HCT116 (cell line): ENCODE measurements around the gene AXIN2.

ENCODE experiments used
- CEBPB ChIP-seq: IDR thresholded peaks from 2 replicates; pipeline ENCODE4 v1.6.1; 2012; ENCODE audit warnings: low read depth
- EZH2 ChIP-seq: fragments of 200-600 bp; sonication (generic); IDR thresholded peaks from 2 replicates; pipeline ENCODE4 v1.6.1; 2017; ENCODE audit warnings: antibody characterized with exemption, mixed run types
- JUND ChIP-seq: IDR thresholded peaks from 2 replicates; pipeline ENCODE4 v1.6.1; 2012
- POLR2A ChIP-seq: IDR thresholded peaks from 2 replicates; pipeline ENCODE4 v1.7.0; 2011; ENCODE audit warnings: borderline replicate concordance; ENCODE audit not compliant: insufficient read depth, insufficient read length; ENCODE audit errors: extremely low read depth
- RAD21 ChIP-seq: IDR thresholded peaks from 2 replicates; pipeline ENCODE4 v1.6.1; 2012; ENCODE audit warnings: low read depth, mild to moderate bottlenecking
- TF ChIP-seq, protein P1 (sequence below), 3 experiments: fragments of 200-600 bp in 1 of 3; sonication (generic) in 1 of 3; IDR thresholded peaks in 2 of 3; conservative IDR thresholded peaks in 1 of 3; 2 replicates each; pipeline ENCODE4 v1.5.1; 2012 to 2017; ENCODE audit warnings: low read depth in 2 of 3, low read length in 2 of 3, antibody characterized with exemption in 1 of 3, borderline replicate concordance in 1 of 3, control low read depth in 1 of 3, mild to moderate bottlenecking in 1 of 3, mixed read lengths in 1 of 3, mixed run types in 1 of 3, moderate library complexity in 1 of 3; ENCODE audit not compliant: insufficient read depth in 1 of 3
- TF ChIP-seq, protein P2 (sequence below): IDR thresholded peaks from 2 replicates; pipeline ENCODE4 v1.6.1; 2011; ENCODE audit warnings: mild to moderate bottlenecking, low read length, moderate library complexity; ENCODE audit not compliant: insufficient replicate concordance; ENCODE audit errors: extremely low read depth
- TF ChIP-seq, protein P3 (sequence below): IDR thresholded peaks from 2 replicates; pipeline ENCODE4 v1.6.1; 2012

DNA sequence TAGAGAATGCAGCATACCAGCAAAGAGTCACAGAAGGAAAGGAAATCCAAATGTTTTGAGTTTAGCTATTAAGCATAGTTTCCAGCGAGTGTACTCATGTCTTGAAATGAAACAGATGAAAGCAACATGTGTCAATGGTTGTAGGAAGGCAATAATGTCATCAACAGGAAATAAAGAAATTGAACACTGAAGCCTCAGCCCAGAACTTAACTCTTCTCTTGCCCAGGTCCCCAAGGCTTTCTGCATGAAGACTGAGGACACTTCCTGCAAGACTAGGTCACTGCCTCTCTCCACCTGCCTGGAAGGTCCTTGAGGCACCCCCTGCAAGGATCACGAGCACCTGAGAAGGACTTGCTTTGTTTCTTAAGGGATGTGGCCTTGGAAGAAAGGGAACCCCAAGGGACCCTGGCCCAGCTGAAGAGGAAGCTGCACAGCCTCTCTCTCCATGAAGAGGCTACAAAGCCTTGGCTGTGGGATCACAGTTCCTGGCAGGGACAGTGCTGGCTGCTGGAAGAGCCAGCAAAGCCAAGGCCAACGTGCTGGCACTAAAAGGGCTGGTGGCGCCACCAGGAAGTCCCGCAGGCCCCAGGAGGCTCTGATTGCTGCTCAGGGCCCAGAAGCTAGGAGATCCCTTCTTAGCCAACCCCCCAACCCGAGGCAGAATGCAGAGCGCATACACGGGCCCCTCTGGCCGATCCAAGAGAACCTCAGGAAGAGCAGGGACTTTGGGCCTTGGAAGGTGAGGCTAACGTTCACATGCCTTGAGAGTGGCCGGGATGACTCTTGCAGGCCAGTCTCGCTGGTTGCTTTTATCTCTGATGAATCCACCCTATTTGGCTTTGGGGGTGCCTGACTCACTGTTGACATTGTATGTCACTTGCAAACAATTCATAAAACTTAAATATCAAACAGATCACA is 23.4 kb upstream of the AXIN2 start:
- no peak for TF ChIP-seq CEBPB
- TF ChIP-seq RAD21 = no peak
- TF ChIP-seq, protein P1, sequence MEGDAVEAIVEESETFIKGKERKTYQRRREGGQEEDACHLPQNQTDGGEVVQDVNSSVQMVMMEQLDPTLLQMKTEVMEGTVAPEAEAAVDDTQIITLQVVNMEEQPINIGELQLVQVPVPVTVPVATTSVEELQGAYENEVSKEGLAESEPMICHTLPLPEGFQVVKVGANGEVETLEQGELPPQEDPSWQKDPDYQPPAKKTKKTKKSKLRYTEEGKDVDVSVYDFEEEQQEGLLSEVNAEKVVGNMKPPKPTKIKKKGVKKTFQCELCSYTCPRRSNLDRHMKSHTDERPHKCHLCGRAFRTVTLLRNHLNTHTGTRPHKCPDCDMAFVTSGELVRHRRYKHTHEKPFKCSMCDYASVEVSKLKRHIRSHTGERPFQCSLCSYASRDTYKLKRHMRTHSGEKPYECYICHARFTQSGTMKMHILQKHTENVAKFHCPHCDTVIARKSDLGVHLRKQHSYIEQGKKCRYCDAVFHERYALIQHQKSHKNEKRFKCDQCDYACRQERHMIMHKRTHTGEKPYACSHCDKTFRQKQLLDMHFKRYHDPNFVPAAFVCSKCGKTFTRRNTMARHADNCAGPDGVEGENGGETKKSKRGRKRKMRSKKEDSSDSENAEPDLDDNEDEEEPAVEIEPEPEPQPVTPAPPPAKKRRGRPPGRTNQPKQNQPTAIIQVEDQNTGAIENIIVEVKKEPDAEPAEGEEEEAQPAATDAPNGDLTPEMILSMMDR (IDR thresholded peaks at IDR 0.05 in 2 of 3, conservative IDR thresholded peaks at IDR 0.05 in 1 of 3; ENCODE audit: borderline replicate concordance in 1 of 3, insufficient read depth in 1 of 3, low read depth in 2 of 3, low read length in 2 of 3) = no peak
- no peak for TF ChIP-seq JUND
- no peak for TF ChIP-seq EZH2
- TF ChIP-seq, protein P2, sequence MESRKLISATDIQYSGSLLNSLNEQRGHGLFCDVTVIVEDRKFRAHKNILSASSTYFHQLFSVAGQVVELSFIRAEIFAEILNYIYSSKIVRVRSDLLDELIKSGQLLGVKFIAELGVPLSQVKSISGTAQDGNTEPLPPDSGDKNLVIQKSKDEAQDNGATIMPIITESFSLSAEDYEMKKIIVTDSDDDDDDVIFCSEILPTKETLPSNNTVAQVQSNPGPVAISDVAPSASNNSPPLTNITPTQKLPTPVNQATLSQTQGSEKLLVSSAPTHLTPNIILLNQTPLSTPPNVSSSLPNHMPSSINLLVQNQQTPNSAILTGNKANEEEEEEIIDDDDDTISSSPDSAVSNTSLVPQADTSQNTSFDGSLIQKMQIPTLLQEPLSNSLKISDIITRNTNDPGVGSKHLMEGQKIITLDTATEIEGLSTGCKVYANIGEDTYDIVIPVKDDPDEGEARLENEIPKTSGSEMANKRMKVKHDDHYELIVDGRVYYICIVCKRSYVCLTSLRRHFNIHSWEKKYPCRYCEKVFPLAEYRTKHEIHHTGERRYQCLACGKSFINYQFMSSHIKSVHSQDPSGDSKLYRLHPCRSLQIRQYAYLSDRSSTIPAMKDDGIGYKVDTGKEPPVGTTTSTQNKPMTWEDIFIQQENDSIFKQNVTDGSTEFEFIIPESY = no peak
- TF ChIP-seq, protein P3, sequence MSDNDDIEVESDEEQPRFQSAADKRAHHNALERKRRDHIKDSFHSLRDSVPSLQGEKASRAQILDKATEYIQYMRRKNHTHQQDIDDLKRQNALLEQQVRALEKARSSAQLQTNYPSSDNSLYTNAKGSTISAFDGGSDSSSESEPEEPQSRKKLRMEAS = no peak
- TF ChIP-seq POLR2A = no peak
